Neural cell (in vitro differentiated cells): Measurements from ENCODE around the gene SURF4. TPM values are rescaled to one million over a fixed set of nuclear protein-coding genes. Genes with fewer than 3 reads are reported as not detected.

Source experiments
- H2AFZ ChIP-seq: fragments of 200-600, 300-800 bp; sonication (generic), shearing (Covaris generic); 2 replicates; pipeline ENCODE4 v1.6.0; 2014; ENCODE audit warnings: low read depth, mild to moderate bottlenecking, antibody characterized with exemption, low read length, moderate library complexity
- H3F3A ChIP-seq: fragments of 200-600 bp; shearing (Covaris generic); 2 replicates; pipeline ENCODE4 v1.6.1; 2016; ENCODE audit warnings: mild to moderate bottlenecking, moderate library complexity, mixed read lengths, antibody characterized with exemption, low read length; ENCODE audit not compliant: insufficient read depth, poor library complexity, severe bottlenecking
- H3K27ac ChIP-seq: fragments of 200-600, 300-800 bp; sonication (generic), shearing (Covaris generic); 2 replicates; pipeline ENCODE4 v1.5.1; 2014; ENCODE audit warnings: mild to moderate bottlenecking, low read length, moderate library complexity
- H3K27me3 ChIP-seq: fragments of 300-800, 200-600 bp; sonication (generic), shearing (Covaris generic); 2 replicates; pipeline ENCODE4 v1.6.0; 2014; ENCODE audit warnings: mild to moderate bottlenecking, low read depth, low read length, moderate library complexity; ENCODE audit not compliant: insufficient read depth
- H3K36me3 ChIP-seq: fragments of 300-800, 200-600 bp; sonication (generic), shearing (Covaris generic); 2 replicates; pipeline ENCODE4 v1.5.1; 2014; ENCODE audit warnings: mild to moderate bottlenecking, antibody characterized with exemption, low read length, moderate library complexity; ENCODE audit not compliant: insufficient read depth
- H3K4me2 ChIP-seq: fragments of 300-800, 200-600 bp; sonication (generic), shearing (Covaris generic); 2 replicates; pipeline ENCODE4 v1.6.0; 2014; ENCODE audit warnings: mild to moderate bottlenecking, low read length
- H3K4me3 ChIP-seq: fragments of 300-800, 200-600 bp; sonication (generic), shearing (Covaris generic); 2 replicates; pipeline ENCODE4 v1.5.1; 2014; ENCODE audit warnings: mild to moderate bottlenecking, low read length, moderate library complexity
- H3K79me2 ChIP-seq: fragments of 200-600 bp; shearing (Covaris generic); replicated peaks from 2 replicates; pipeline ENCODE4 v1.6.0; 2014; ENCODE audit warnings: mild to moderate bottlenecking, low read length, moderate library complexity; ENCODE audit not compliant: insufficient read depth
- H3K9ac ChIP-seq: fragments of 300-800, 200-600 bp; sonication (generic), shearing (Covaris generic); 2 replicates; pipeline ENCODE4 v1.6.1; 2016; ENCODE audit warnings: mild to moderate bottlenecking, low read length, mixed read lengths
- H3K9me2 ChIP-seq: fragments of 200-600 bp; shearing (Covaris generic); 2 replicates; pipeline ENCODE4 v1.6.1; 2016; ENCODE audit warnings: mild to moderate bottlenecking, low read length, mixed read lengths; ENCODE audit not compliant: insufficient read depth
- H3K9me3 ChIP-seq: fragments of 200-600, 300-800 bp; sonication (generic), shearing (Covaris generic); 2 replicates; pipeline ENCODE4 v1.6.1; 2016; ENCODE audit warnings: mild to moderate bottlenecking, mixed run types, low read length, moderate library complexity, mixed read lengths
- H4K20me1 ChIP-seq: fragments of 200-600 bp; shearing (Covaris generic); 2 replicates; pipeline ENCODE4 v1.6.1; 2016; ENCODE audit warnings: mild to moderate bottlenecking, mixed run types; ENCODE audit not compliant: insufficient read depth
- CTCF ChIP-seq: fragments of 450-650 bp; IDR thresholded peaks from 2 replicates; pipeline ENCODE4 v1.5.1; 2014; ENCODE audit warnings: antibody characterized with exemption, mild to moderate bottlenecking, moderate library complexity; ENCODE audit not compliant: poor library complexity, severe bottlenecking
- EP300 ChIP-seq: fragments of 450-650 bp; conservative IDR thresholded peaks from 2 replicates; pipeline ENCODE4 v1.6.1; 2014; ENCODE audit warnings: antibody characterized with exemption, mild to moderate bottlenecking, moderate library complexity; ENCODE audit not compliant: poor library complexity, severe bottlenecking
- EZH2 ChIP-seq: fragments of 200-600, 300-800 bp; shearing (Covaris generic), sonication (generic); IDR thresholded peaks from 2 replicates; pipeline ENCODE4 v1.6.1; 2014; ENCODE audit warnings: antibody characterized with exemption, low read length, borderline replicate concordance, mild to moderate bottlenecking; ENCODE audit not compliant: insufficient read depth, poor library complexity, severe bottlenecking
- MXI1 ChIP-seq: fragments of 450-650 bp; conservative IDR thresholded peaks from 2 replicates; pipeline ENCODE4 v1.6.1; 2014; ENCODE audit warnings: antibody characterized with exemption, mild to moderate bottlenecking; ENCODE audit not compliant: poor library complexity, severe bottlenecking
- POLR2AphosphoS5 ChIP-seq: IDR thresholded peaks from 2 replicates; pipeline ENCODE4 v1.6.1; 2012
- RAD21 ChIP-seq: fragments of 450-650 bp; conservative IDR thresholded peaks from 2 replicates; pipeline ENCODE4 v1.6.1; 2014; ENCODE audit warnings: antibody characterized with exemption, mild to moderate bottlenecking, moderate library complexity
- REST ChIP-seq: IDR thresholded peaks from 2 replicates; pipeline ENCODE4 v1.6.1; 2012; ENCODE audit warnings: borderline replicate concordance
- SMC3 ChIP-seq: fragments of 450-650 bp; conservative IDR thresholded peaks from 2 replicates; pipeline ENCODE4 v1.6.1; 2014; ENCODE audit warnings: antibody characterized with exemption, mild to moderate bottlenecking, moderate library complexity; ENCODE audit not compliant: poor library complexity
- TAF1 ChIP-seq: IDR thresholded peaks from 2 replicates; pipeline ENCODE4 v1.6.1; 2012; ENCODE audit warnings: low read depth
- polyA plus RNA-seq: library from polyadenylated mRNA; depleted of rRNA; stranded (reverse); fragments of >200 nt; gene quantifications from 2 replicates; pipeline ENCODE4 v1.2.3, GENCODE V29; 2014

Gene SURF4
- polyA plus RNA-seq, 1 donor from 2014 or later = 78.3 TPM

GRCh38 chr9:133340256-133340655 is 35.6 kb downstream of the SURF4 start:
- no peak overlapping the region for H3K9ac ChIP-seq
- H3K36me3 ChIP-seq = no peaks in the 10 kb centered on the region
- H3K4me3 ChIP-seq = no peak overlapping the region
- H3K27me3 ChIP-seq = no peaks in the 10 kb centered on the region
- H3K4me2 ChIP-seq = no peak overlapping the region
- no peaks in the 10 kb centered on the region for H3F3A ChIP-seq
- H4K20me1 ChIP-seq = no peaks in the 10 kb centered on the region
- peaks cover 4% of the 10 kb centered on the region for H3K79me2 ChIP-seq
- no peaks in the 10 kb centered on the region for H3K9me2 ChIP-seq
- H3K9me3 ChIP-seq = no peaks in the 10 kb centered on the region
- TF ChIP-seq SMC3 (no peak), MXI1 (no peak), CTCF (no peak), POLR2AphosphoS5 (no peak), TAF1 (no peak), EP300 (no peak), EZH2 (no peak), RAD21 (no peak), REST (no peak)
- no peak overlapping the region for H3K27ac ChIP-seq
- H2AFZ ChIP-seq = no peak overlapping the region

- no peak overlapping the region for H3K4me3 ChIP-seq
- TF ChIP-seq REST = no peak
- no peak for TF ChIP-seq EZH2
- TF ChIP-seq POLR2AphosphoS5 = no peak
- TF ChIP-seq MXI1 = no peak
- TF ChIP-seq TAF1 = no peak
- no peak for TF ChIP-seq CTCF
- TF ChIP-seq SMC3 = no peak
- no peak for TF ChIP-seq EP300
- TF ChIP-seq RAD21 = no peak
- no peak overlapping the region for H3K27ac ChIP-seq
- no peaks in the 10 kb centered on the region for H3K9me3 ChIP-seq
- H3K27me3 ChIP-seq = no peaks in the 10 kb centered on the region
- no peaks in the 10 kb centered on the region for H3F3A ChIP-seq
- H3K79me2 ChIP-seq = peaks cover 10% of the 10 kb centered on the region
- no peaks in the 10 kb centered on the region for H3K9me2 ChIP-seq
- no peaks in the 10 kb centered on the region for H4K20me1 ChIP-seq
- H3K4me2 ChIP-seq = no peak overlapping the region
- H2AFZ ChIP-seq = no peak overlapping the region
- no peak overlapping the region for H3K9ac ChIP-seq
- H3K36me3 ChIP-seq = no peaks in the 10 kb centered on the region
These were observed 36.2 kb downstream of the SURF4 start for GRCh38 chr9:133339641-133340040.
